ENCODE results near the gene UGT1A4.

Gene UGT1A4

DNA sequence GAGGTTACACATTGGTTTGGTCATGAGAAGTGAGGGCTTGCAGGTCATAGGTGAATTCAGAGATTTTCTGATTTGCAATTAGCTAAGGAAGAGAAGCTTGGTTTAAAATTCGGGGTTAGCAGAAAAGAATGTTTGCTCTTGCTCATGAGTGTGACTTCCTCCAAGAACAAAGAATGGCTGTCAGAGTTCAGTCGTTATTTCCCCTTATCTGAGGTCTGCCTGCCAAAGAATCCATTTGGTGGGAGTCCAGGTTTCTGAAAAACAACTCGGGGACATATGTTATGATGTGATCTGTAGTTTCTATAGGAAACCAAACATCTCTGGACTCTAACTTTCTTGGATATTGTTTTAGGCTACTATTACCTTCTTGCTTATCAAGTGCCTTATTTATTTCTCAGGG lies 29.0 kb upstream of the UGT1A4 start:
- TF ChIP-seq, protein P1, sequence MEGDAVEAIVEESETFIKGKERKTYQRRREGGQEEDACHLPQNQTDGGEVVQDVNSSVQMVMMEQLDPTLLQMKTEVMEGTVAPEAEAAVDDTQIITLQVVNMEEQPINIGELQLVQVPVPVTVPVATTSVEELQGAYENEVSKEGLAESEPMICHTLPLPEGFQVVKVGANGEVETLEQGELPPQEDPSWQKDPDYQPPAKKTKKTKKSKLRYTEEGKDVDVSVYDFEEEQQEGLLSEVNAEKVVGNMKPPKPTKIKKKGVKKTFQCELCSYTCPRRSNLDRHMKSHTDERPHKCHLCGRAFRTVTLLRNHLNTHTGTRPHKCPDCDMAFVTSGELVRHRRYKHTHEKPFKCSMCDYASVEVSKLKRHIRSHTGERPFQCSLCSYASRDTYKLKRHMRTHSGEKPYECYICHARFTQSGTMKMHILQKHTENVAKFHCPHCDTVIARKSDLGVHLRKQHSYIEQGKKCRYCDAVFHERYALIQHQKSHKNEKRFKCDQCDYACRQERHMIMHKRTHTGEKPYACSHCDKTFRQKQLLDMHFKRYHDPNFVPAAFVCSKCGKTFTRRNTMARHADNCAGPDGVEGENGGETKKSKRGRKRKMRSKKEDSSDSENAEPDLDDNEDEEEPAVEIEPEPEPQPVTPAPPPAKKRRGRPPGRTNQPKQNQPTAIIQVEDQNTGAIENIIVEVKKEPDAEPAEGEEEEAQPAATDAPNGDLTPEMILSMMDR (IDR thresholded peaks at IDR 0.05; ENCODE audit: low read depth, low read length): no peak
- DNase-seq (ENCODE audit: extremely low read depth, low read depth): no peak

DNA sequence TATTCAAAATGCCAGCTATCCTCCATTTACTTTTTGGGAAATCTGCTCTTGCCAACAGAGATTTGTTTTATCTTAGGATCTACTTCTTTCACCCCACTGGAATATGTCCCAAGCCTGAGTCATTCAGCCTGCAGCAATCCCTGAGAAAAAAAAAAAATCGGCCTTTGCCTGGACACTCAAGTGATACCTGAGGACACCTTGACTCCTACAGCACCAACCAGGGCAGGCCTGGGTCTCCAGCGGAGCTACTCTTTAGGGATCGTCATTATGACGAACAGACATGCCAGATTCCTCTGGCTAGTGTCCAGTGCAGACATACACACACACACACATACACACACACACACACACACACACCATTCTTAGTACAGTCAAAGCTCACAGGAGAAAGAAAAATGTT lies 28.1 kb upstream of the UGT1A4 start:
- TF ChIP-seq, protein P1 (IDR thresholded peaks at IDR 0.05; ENCODE audit: low read depth, low read length): no peak
- no peak for DNase-seq (ENCODE audit: extremely low read depth, low read depth)

DNA sequence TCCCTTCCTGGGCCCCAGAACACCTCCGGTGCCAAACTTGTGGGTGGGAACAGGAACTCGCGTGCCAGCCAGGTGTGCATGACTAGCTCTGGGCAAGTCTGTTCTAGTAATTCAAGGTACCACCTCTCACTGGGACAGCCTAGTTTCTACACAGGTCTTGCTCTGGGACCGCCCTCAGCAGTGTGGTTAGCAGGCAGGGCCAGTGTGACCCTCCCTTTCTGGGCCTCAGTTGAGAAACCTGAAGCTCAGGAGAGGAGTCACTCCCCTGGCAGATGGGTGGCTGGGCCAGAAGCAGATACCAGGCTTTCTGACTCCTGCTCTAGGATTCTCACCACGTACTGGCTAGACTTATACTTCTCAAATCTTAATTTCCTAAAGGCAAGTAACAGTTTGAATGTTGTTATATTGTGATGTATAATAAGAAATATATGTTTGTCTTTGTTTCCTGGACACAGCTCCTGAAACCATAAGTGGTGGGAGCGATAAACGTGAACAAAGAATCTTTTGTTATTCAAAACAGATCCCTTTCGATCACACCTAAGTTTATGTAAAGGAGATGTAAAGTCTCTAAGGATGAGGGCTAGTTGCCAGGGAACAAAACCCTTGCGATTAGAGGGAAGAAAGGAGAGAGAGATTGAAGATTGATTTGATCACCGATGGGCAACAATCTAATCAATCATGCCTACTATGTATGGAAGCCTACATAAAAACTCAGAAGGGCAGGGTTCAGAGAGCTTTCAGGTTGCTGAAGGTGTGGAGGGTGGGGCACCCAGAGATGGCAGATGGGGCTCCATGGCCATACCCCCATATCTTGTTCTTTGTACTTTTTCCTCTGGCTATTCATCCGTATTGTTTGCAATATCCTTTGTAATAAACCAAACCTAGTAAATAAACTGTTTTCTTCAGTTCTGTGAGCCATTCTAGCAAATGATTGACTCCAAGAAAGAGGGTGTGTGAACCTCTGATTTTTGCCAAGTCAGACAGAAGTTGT lies 26.8 kb upstream of the UGT1A4 start:
- DNase-seq (ENCODE audit: extremely low read depth, low read depth): no peak
- TF ChIP-seq, protein P1 (IDR thresholded peaks at IDR 0.05; ENCODE audit: low read depth, low read length): no peak

DNA sequence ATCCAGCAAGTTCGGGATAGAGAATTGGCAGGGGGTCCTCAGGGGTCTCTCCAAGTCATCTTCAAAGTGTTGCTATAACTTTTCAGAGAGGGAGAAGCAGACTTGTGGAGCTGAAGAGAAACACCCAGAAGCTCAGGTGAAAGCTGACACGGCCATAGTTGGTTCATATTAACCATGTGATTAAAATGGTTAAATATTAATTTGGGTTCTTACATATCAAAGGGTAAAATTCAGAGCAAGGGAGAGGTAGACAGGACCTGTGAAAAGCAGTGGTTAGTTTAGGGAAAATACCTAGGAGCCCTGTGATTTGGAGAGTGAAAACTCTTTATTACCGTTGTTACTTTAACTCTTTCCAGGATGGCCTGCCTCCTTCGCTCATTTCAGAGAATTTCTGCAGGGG lies 25.9 kb upstream of the UGT1A4 start, which contains the start of gene UGT1A6:
TSS of gene UGT1A6 (plus strand) at position 243 of the 400 bp plus-strand sequence. CDS start at position 358, 115 bp downstream.
- TF ChIP-seq, protein P1 (IDR thresholded peaks at IDR 0.05; ENCODE audit: low read depth, low read length): no peak
- DNase-seq (ENCODE audit: extremely low read depth, low read depth): no peak

DNA sequence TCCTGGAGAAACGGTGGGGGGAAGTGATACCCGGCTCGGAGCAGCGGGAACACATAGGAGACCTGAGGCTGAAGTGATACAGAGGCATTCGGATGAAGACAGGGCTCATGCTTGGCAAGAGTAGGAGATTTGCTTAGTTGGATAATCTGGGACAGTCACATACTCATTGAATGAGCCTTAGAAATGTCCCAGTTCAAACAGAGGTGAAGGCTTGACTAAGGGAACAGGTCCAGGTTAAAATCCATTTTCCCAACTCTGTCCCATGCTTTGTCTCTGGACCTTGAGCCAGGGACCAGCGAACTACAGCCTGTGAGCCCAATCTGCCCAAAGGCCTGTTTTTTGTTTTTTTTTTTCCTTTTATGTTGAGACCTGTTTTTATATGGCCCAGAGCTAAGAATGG lies 24.6 kb upstream of the UGT1A4 start:
- DNase-seq (ENCODE audit: extremely low read depth, low read depth): no peak
- TF ChIP-seq, protein P1 (IDR thresholded peaks at IDR 0.05; ENCODE audit: low read depth, low read length): no peak

DNA sequence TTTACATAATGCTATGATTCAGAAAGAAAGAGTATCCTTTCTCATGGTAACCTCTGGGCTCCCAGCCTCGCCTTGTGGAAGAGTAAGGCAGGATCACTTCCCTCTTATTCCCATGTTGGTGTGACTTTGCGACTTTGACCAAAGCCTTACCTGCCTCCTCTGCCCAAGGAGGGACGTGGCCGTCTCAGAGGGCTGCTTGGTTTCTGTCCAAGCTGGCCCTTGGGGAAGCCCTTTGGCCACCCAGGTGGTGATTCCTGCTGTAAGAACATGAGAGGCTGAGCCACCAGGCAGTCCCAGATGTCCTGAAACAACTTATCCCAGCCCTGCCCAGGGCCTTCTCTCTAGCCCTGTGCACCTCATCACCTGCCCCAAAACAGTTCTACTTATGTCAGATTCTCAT lies 19.8 kb upstream of the UGT1A4 start:
- no peak for DNase-seq (ENCODE audit: extremely low read depth, low read depth)

More for the DNA sequence above, 19.8 kb upstream of the UGT1A4 start:
- TF ChIP-seq, protein P1 (IDR thresholded peaks at IDR 0.05; ENCODE audit: low read depth, low read length): no peak

Data from AG09319 (cell line).